ENCODE results near the gene PLCB4. TPM values are rescaled to one million over a fixed set of nuclear protein-coding genes. Genes with fewer than 3 reads are reported as not detected.

PLCB4 gene
- total RNA-seq, 4 donors from 2014 or later = 3.5 to 30.5 (median 17.5) TPM

- peaks cover 0 to 24% (median 3%) of the 10 kb centered on the region in 3 donors for H3K36me3 ChIP-seq
- TF ChIP-seq CTCF (IDR thresholded peaks at IDR 0.05) (no peak), POLR2A (IDR thresholded peaks at IDR 0.05) (no peak)
- no peaks in the 10 kb centered on the region for H3K9me3 ChIP-seq
- no peak overlapping the region for H3K27ac ChIP-seq
- no peaks in the 10 kb centered on the region for H3K4me1 ChIP-seq
- DNase-seq = no peak
- no peaks in the 10 kb centered on the region for H3K27me3 ChIP-seq
- H3K4me3 ChIP-seq = no peak overlapping the region
These were observed 391.6 kb downstream of the PLCB4 start for GRCh38 chr20:9460518-9460917.

GRCh38 chr20:9467995-9468394, 399.1 kb downstream of the PLCB4 start:
- Histone ChIP-seq H3K9me3 (no peaks in the 10 kb centered on the region), H3K27me3 (no peaks in the 10 kb centered on the region), H3K27ac (no peak overlapping the region), H3K36me3 (no peaks in the 10 kb centered on the region), H3K4me3 (no peak overlapping the region), H3K4me1 (no peaks in the 10 kb centered on the region)
- no peak for DNase-seq
- no peak for TF ChIP-seq POLR2A (IDR thresholded peaks at IDR 0.05)
- peak in 2 of 6 experiments; percentile 11 to 27 for TF ChIP-seq CTCF (IDR thresholded peaks at IDR 0.05)

GRCh38 chr20:9474835-9475415, 406.0 kb downstream of the PLCB4 start:
- no peaks in the 10 kb centered on the region for H3K4me1 ChIP-seq
- H3K4me3 ChIP-seq = no peak overlapping the region
- no peaks in the 10 kb centered on the region for H3K9me3 ChIP-seq
- no peak for TF ChIP-seq CTCF (IDR thresholded peaks at IDR 0.05)
- no peak for TF ChIP-seq POLR2A (IDR thresholded peaks at IDR 0.05)
- no peak for DNase-seq
- H3K36me3 ChIP-seq = no peaks in the 10 kb centered on the region
- H3K27ac ChIP-seq = no peak overlapping the region
- H3K27me3 ChIP-seq = no peaks in the 10 kb centered on the region

GRCh38 chr20:9475456-9475855, 406.6 kb downstream of the PLCB4 start:
- DNase-seq = no peak
- no peaks in the 10 kb centered on the region for H3K36me3 ChIP-seq
- H3K27ac ChIP-seq = no peak overlapping the region
- H3K4me3 ChIP-seq = no peak overlapping the region
- H3K9me3 ChIP-seq = no peaks in the 10 kb centered on the region
- TF ChIP-seq CTCF (IDR thresholded peaks at IDR 0.05) = no peak
- no peak for TF ChIP-seq POLR2A (IDR thresholded peaks at IDR 0.05)
- H3K4me1 ChIP-seq = no peaks in the 10 kb centered on the region
- no peaks in the 10 kb centered on the region for H3K27me3 ChIP-seq

- H3K36me3 ChIP-seq = no peaks in the 10 kb centered on the region
- no peaks in the 10 kb centered on the region for H3K9me3 ChIP-seq
- DNase-seq = no peak
- no peak overlapping the region for H3K4me3 ChIP-seq
- H3K4me1 ChIP-seq = no peaks in the 10 kb centered on the region
- TF ChIP-seq CTCF (IDR thresholded peaks at IDR 0.05) = no peak
- TF ChIP-seq POLR2A (IDR thresholded peaks at IDR 0.05) = no peak
- H3K27ac ChIP-seq = no peak overlapping the region
- H3K27me3 ChIP-seq = no peaks in the 10 kb centered on the region
These were observed 407.3 kb downstream of the PLCB4 start for GRCh38 chr20:9476174-9476573.

- TF ChIP-seq POLR2A (IDR thresholded peaks at IDR 0.05) = no peak
- TF ChIP-seq CTCF (IDR thresholded peaks at IDR 0.05) = no peak
- Histone ChIP-seq H3K4me1 (no peaks in the 10 kb centered on the region), H3K36me3 (no peaks in the 10 kb centered on the region)
These were observed 407.8 kb downstream of the PLCB4 start for GRCh38 chr20:9476637-9477036.

More at GRCh38 chr20:9476637-9477036, 407.8 kb downstream of the PLCB4 start:
- H3K9me3 ChIP-seq = no peaks in the 10 kb centered on the region
- no peak overlapping the region for H3K27ac ChIP-seq
- DNase-seq = no peak
- H3K4me3 ChIP-seq = no peak overlapping the region
- H3K27me3 ChIP-seq = no peaks in the 10 kb centered on the region
